Measurements from ENCODE around the gene SNRPE. TPM values are rescaled to one million over a fixed set of nuclear protein-coding genes. Genes with fewer than 3 reads are reported as not detected.

SNRPE gene
- total RNA-seq, 2 donors from 2014 or later = 62.5 to 81.5 TPM

Other genes starting within 250 kb of the SNRPE start
- 100 to 1,000 TPM in 1 of 2 donors, 10 to 100 TPM in 1; 81.4 to 102 TPM for gene ATP2B4, start 234.8 kb upstream of the SNRPE start, total RNA-seq
- under 1 TPM; 0.26 to 0.50 TPM for gene LAX1, start 96.4 kb upstream of the SNRPE start, total RNA-seq
- gene ZBED6, start 66.0 kb upstream of the SNRPE start, total RNA-seq = 10 to 100 TPM; 18.2 to 23.6 TPM
- 10 to 100 TPM; 43.3 to 59.1 TPM for gene ZC3H11A, start 66.0 kb upstream of the SNRPE start, total RNA-seq
- gene SOX13, start 211.5 kb downstream of the SNRPE start, total RNA-seq = 10 to 100 TPM; 14.0 to 14.4 TPM